Stimulated activated CD4-positive, alpha-beta T cell treated with anti-CD3 and anti-CD28 coated beads, Interleukin-15, amount 100 ng/mL, for 24 hours (primary cell): Measurements from ENCODE around the gene TYMS.
"Not testable (repeated sequence)": the region's sequence is repeated elsewhere in the genome, so short reads cannot be mapped to it uniquely, and the experiment has no call there.

Experiments
- DNase-seq: peaks from one replicate; pipeline ENCODE4 v3.0.0-alpha.2; 2020

TYMS gene

GRCh38 chr18:679516-679915 is 22.1 kb downstream of the TYMS start:
- DNase-seq, result no peak

GRCh38 chr18:680392-680791 is 22.9 kb downstream of the TYMS start:
- no peak for DNase-seq

DNA sequence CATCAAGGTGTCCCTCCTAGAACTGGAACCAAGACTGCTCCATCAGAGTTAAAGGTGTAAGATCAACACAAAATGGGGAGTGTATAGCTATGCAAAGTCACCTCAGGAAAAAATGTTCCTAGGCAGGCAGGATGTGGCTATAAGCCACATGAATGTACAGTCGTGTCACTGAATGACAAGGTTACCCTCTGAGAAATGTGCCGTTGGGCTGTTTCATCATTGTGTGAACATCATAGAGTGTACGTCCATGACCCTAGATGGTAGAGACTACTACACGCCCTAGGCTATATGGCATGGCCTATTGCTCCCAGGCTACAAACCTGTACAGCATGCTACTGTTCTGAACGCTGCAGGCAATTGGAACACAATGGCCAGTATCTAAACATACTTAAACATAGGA is 24.5 kb downstream of the TYMS start:
- peak; percentile 57 for DNase-seq

DNA sequence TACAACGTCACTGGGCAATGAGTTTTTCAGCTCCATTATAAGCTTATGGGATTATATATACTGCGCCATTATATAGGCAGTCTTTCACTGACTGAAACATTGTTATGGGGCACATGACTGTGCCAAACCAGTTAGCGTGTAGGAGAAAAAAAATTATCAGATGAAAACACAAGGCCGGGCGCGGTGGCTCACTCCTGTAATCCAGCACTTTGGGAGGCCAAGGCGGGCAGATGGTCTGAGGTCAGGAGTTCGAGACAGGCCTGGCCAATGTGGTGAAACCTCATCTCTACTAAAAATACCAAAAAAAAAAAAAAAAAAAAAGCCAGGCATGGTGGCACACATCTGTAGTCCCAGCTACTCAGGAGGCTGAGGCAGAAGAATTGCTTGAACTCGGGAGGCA is 25.0 kb downstream of the TYMS start:
- not testable (repeated sequence) for DNase-seq

GRCh38 chr18:682833-683232 is 25.4 kb downstream of the TYMS start:
- DNase-seq, result no peak

GRCh38 chr18:683531-683930 is 26.1 kb downstream of the TYMS start:
- no peak for DNase-seq

GRCh38 chr18:685438-685837 is 28.0 kb downstream of the TYMS start:
- no peak for DNase-seq

GRCh38 chr18:686339-687111 is 29.1 kb downstream of the TYMS start:
- DNase-seq, result no peak

DNA sequence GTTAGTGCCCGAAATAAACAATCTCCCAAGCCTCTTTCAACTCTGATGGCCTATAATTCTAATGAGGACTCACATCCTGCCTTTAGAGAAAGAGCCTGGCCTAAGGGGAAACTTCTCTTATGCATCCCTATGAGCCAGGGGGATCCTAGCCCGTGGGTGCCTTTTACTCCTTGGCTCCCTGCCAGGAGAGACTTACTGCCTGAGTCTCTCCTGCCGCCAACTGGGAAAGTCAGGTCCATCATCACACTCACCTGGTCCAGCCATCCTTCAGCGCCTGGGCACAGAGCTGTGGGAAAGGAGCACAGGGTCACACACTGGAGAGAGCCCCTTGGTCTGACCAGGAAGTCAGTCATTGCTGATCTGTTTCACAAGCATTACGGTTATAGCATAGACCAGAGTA is 30.9 kb downstream of the TYMS start:
- DNase-seq, result no peak

DNA sequence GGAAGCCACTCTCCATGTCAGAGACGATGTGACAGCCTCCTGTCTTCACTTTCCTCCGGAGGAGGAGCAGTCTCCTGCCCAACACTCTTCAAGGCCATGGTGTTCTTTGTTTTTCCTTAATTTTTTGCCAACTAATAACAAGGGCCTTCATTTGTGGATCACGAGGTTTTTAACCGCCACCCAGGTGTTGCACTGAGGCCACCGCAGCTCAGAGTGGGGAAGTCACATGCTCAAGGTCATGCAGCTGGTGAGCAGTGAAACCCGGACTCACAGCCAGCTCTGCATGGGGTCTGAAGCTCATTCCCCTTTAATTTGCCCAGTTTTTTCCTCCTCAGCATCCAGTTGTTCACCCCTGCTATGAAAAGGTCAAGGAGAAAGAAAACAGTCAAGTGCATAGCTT is 35.4 kb downstream of the TYMS start:
- DNase-seq, result no peak

DNA sequence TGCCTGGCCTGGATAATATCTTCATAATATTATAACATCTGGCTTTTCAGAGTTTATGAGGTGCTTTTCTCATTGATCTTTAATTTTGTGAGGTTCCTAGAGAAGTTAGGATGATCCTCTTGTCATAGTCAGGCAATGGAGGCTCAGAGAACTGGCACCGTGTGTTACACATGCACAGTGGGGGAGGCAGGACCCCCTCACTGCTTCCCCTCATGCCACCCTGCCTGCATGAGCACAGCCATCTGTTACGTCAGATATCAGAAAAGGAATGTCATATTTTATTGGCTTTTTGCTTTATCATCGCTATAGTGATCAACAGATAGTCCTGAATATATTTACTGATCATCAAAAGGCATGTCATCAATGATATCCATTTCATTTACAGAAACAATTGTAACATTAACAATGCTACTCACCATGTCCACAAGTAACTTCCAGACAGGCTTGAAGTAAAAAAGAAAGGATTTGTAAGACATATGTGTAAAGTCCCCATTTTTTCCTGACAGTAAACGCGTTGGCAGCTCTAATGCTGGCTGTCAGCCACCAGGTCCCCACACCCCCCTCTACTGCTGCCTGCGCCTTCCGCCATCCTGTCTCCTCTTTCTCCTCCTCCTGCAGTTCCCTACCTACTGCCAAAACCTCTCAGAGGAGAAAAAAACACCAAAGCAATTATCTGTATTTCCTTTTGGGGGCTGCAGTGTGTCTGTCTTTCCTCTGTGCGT is 36.2 kb downstream of the TYMS start:
- no peak for DNase-seq

DNA sequence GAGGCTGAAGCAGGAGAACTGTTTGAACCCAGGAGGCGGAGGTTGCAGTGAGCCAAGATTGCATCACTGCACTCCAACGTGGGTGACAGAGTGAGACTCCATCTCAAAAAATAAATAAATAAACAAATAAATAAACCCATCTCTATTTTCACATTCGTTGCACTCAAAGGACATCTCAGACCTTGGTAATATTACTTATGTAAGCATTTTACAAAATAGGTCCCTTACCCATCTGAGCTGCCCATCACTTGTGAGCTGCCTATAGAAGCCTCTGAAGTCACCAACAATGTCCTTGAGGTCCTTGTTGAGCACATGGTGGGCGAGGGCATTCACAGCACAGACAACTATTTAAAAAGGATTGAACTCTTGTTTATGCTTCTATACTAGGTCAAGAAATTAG is 39.6 kb downstream of the TYMS start:
- no peak for DNase-seq

DNA sequence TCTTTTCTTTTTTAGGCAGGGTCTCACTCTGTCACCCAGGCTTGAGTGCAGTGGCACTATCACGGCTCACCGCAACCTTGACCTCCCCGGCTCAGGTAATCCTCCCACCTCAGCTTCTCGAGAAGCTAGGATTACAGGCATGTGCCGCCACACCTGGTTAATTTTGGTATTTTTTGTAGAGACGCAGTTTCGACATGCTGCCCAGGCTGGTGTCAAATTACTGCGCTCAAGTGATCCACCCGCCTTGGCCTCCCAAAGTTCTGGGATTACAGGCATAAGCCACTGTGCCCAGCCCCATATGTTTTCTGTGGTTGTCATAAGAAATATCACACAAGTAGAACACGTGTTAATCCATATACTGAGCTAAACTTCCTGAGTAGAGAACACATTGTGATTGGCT is 40.3 kb downstream of the TYMS start:
- no peak for DNase-seq

GRCh38 chr18:703213-703967 is 45.9 kb downstream of the TYMS start:
- DNase-seq, result no peak

DNA sequence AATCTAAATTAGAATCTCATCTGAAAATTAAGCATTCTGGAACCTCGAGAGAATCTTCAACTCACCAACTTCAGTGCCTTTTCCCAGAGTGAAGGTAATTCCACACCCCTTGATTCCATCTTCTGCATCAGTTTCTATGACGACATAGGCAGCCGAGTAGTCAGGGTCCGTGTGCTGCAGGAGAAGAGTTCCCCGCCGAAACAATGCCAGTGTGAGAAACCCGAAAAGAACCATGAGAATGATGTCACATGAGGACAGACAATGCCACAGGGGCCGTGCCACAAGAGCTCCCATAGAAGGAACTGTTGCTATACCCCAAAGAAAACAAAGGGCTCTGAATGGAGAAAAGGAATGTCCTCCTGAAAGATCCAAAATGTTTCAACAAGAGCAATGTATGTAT is 49.0 kb downstream of the TYMS start:
- no peak for DNase-seq

- no peak for DNase-seq
These were observed 50.6 kb downstream of the TYMS start for GRCh38 chr18:708096-708495.

- DNase-seq, result no peak
These were observed 52.3 kb downstream of the TYMS start for GRCh38 chr18:709771-710170.

DNA sequence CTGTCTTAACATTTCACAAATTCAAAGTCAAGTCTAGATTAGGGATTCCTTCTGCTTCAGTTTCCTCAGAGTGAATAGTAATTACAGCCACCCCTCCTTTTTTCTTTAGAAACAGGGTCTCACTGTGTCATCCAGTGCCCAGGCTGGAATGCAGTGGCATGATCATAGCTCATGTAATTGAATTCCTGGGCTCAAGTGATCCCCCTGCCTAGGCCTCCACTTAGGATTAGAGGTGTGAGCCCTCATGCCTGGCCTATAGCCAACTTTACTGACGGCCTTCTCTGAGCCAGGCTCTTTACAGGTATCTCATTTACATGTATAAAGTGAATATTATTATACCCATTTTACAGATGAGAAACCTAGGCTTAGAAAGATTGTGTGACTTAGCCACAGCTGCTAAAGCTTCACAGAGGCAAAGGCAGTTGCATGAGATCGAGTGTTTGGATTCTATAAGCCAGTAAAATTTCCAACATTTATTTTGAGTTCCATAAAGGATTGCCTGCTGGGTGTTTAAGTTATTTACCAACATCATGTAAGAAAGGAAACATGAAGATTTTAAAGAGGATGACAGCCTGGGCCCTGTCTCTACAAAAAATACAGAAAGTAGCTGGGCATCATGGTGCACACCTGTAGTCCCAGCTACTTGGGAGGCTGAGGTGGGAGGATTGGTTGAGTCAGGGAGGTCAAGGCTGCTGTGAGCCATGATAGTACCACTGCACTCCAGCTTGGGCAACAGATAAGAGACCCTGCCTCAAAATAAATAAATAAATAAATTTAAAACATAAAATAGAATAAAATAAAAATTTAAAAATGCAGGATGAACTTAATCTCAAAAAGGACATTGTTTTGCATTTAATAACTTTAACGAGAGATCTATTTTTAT is 53.2 kb downstream of the TYMS start:
- DNase-seq, result no peak

DNA sequence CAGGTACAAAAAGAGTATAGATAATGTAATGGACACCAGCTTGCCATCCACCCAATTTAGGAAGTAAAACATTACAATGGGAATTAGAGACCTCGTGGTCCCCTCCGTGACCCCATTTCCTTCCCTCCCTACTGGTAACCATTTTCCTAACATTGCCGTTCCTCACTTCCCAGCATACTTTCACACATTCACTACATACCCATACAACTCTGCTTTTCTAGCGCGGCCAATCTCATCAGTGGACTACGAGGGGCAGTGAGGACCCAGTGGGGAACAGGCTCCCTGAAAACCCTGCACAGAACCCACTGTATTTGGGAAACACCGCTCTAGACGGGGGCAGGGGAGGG is 53.8 kb downstream of the TYMS start:
- no peak for DNase-seq

DNA sequence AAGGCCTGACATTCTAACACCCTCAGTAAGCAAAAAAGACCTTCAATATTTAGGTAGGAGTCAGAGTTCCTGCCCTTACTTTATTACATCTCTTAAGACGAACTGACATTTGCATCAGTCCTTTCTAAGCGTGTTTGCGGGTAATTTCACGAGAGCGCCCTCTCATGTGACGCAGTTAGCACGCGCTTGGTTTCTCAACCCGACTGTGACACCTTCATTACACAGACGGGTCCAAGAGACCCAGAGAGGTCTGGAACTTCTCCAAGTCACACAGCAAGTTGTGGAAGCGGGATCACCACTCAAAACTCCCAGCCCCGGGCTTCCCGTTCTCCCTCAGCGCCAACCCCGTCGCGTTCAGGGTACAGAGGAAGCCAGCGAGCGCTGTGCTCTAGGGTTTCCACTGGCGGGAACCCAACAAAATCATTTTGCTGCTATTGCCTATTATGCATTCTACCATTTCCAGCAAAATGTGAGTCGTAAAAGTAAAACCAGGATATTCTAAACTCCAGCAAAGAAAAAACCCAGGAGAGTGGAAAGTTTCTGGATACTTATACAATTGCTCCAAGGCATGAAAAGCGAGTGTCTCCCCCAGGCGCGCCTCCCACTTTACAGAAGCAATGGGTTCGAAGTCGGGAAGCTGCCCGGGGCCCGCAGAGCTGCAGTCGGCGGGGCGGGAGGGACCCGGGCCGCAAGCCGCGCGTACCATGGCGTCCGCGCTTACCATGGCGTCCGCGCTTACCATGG is 54.4 kb downstream of the TYMS start:
- peak; percentile 79 for DNase-seq

GRCh38 chr18:712401-713134 is 55.1 kb downstream of the TYMS start, which contains the start of gene ENOSF1:
Gene ENOSF1 (minus strand): TSS chr18:712630. CDS start chr18:712587, 43 bp downstream.
- DNase-seq, result peak; percentile 91
